ENCODE results near the gene UNC5CL.
"Not testable (repeated sequence)": the region's sequence is repeated elsewhere in the genome, so short reads cannot be mapped to it uniquely, and the experiment has no call there.

Gene UNC5CL

GRCh38 chr6:41006980-41007379, 32.0 kb downstream of the UNC5CL start:
- not testable (repeated sequence) for DNase-seq (ENCODE audit: low spot score)

- peak; percentile 33 for DNase-seq (ENCODE audit: low spot score)
Observed at GRCh38 chr6:41006217-41006616, 32.8 kb downstream of the UNC5CL start.

- no peak for DNase-seq (ENCODE audit: low spot score)
Observed at GRCh38 chr6:41002168-41002567, 36.9 kb downstream of the UNC5CL start.

GRCh38 chr6:41000248-41000647, 38.8 kb downstream of the UNC5CL start:
- no peak for DNase-seq (ENCODE audit: low spot score)

GRCh38 chr6:40999569-40999968, 39.5 kb downstream of the UNC5CL start:
- DNase-seq (ENCODE audit: low spot score): peak; percentile 36

GRCh38 chr6:40998661-40999060, 40.4 kb downstream of the UNC5CL start:
- no peak for DNase-seq (ENCODE audit: low spot score)

- peak; percentile 50 for DNase-seq (ENCODE audit: low spot score)
Observed at GRCh38 chr6:40997234-40997957, 41.6 kb downstream of the UNC5CL start.

- peak; percentile 2 for DNase-seq (ENCODE audit: low spot score)
Observed at GRCh38 chr6:40996591-40997233, 42.3 kb downstream of the UNC5CL start.

- no peak for DNase-seq (ENCODE audit: low spot score)
Observed at GRCh38 chr6:40992746-40993145, 46.3 kb downstream of the UNC5CL start.

- DNase-seq (ENCODE audit: low spot score): no peak
Observed at GRCh38 chr6:40990301-40990700, 48.7 kb downstream of the UNC5CL start.

- DNase-seq (ENCODE audit: low spot score): no peak
Observed at GRCh38 chr6:40989204-40990169, 49.5 kb downstream of the UNC5CL start.

- DNase-seq (ENCODE audit: low spot score): no peak
Observed at GRCh38 chr6:40988634-40989033, 50.4 kb downstream of the UNC5CL start.

GRCh38 chr6:40986921-40987819, 51.9 kb downstream of the UNC5CL start:
- DNase-seq (ENCODE audit: low spot score): no peak

- DNase-seq (ENCODE audit: low spot score): no peak
Observed at GRCh38 chr6:40986364-40986763, 52.7 kb downstream of the UNC5CL start.

- DNase-seq (ENCODE audit: low spot score): no peak
Observed at GRCh38 chr6:40983752-40984151, 55.3 kb downstream of the UNC5CL start.

- no peak for DNase-seq (ENCODE audit: low spot score)
Observed at GRCh38 chr6:40982917-40983316, 56.1 kb downstream of the UNC5CL start.

GRCh38 chr6:40978687-40979289, 60.2 kb downstream of the UNC5CL start:
- DNase-seq (ENCODE audit: low spot score): no peak

- DNase-seq (ENCODE audit: low spot score): no peak
Observed at GRCh38 chr6:40977695-40978094, 61.3 kb downstream of the UNC5CL start.

- no peak for DNase-seq (ENCODE audit: low spot score)
Observed at GRCh38 chr6:40977085-40977484, 61.9 kb downstream of the UNC5CL start.
